ENCODE results near the gene TOR1AIP2.

Gene TOR1AIP2

DNA sequence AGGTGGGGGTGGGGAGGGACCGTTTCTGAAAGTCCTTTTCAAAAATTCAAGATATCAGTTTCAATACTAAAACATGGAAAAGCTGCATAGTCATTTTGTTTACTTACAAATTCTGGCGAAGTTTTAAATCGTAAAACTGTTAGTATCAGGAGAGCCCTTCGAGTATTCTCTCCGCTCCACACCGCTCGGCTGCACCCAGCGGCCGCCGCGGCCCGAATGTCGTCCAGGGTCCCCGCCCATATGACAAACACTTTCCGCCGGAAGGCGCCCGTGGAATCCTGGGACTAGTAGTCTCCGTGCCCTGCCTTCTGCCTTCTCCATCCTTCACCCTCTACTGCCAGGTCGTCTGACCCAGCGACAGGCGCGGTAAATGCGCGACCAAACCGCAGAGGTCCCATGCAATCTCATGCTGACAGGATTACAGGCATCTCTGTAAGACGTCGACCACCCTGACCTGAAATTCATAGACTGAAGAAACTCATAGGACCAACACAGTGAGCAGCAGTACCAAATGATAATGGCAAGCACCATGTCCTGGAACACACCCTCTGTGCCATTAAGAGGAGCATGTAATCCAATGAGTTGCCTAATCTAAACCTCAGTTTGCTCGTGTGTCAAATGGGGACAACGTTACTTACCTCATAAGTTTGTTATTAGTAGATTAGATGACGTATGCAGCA, at the start of gene TOR1AIP2:
TSS of gene TOR1AIP2 (minus strand) at position 218 of the 680 bp plus-strand sequence. CDS start 25,138 bp downstream, outside the sequence.
- peak; percentile 95 for DNase-seq

DNA sequence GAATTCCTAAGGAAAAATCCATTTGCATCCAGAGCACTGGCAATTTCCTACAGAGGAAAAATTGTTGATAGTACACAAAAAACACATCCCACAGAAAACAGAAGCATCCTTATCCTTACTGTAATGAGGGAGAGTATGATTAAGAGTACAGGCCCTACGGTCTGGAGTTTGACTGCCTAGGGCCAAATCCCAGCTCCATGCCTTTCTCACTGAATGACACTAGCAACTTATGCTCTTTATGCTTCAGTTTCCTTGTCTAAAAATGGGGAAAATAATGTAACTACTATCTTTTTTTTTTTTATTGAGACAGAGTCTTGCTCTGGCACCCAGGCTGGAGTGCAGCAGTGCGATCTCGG, 49.2 kb upstream of the TOR1AIP2 start:
- no peak for DNase-seq

DNA sequence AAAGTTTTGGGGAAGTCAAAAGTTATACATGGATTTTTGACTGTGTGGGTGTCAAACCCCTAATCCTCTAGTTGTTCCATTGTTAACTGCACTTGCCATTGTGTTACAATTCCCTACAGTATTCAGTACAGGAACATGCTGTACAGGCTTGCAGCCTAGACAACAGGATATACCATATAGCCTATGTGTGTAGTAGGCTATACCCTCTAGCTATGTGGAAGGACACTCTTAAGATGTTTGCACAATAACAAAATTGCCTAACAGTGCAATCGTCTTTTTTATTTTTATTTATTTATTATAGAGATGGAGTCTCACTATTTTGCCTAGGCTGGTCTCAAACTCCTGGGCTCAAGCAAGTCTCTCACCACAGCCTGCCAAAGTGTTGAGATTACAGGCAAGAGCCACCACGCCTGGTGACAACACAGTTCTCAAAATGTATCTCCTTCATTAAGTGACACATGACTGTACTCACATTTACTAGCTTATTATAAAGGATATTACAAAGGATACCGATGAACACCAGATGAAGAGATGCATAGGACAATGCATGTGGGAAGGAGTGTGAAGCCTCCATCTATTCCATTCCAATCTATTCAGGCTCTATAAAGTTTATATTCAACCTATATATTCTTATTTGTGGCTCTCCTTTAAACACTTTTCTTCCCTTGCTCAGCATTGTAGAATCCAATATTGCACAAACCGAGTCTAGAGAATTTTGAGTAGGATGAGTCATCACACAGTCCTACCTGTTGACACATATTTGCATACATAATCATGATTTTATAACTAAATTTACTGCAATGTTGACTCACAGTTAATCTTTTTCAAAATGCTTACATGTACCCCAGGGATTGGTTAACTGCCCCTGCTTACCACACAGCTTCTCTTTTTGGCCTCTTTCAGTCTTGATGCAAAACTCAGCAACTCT, 48.6 kb upstream of the TOR1AIP2 start:
- DNase-seq, result peak; percentile 7

GRCh38 chr1:179925302-179925701, 47.7 kb upstream of the TOR1AIP2 start:
- no peak for DNase-seq

DNA sequence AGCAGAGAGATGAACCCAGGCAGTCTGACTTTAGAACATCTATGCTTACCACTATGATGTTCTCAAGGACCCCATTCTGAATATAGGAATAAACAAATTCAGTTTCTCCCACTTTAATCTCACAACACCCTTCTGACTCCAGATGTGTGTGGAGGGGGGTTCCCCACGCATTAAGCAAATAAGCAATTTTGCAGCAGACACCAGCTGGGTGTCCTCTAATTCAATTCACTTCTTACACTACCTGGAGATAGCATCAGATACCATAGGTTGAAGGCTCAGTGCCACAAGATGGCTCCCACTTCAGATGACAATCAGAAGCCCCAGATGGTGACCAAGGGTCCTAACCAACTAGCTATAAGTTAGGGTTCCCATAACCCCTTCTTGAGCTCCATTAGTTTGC, 46.7 kb upstream of the TOR1AIP2 start:
- no peak for DNase-seq

DNA sequence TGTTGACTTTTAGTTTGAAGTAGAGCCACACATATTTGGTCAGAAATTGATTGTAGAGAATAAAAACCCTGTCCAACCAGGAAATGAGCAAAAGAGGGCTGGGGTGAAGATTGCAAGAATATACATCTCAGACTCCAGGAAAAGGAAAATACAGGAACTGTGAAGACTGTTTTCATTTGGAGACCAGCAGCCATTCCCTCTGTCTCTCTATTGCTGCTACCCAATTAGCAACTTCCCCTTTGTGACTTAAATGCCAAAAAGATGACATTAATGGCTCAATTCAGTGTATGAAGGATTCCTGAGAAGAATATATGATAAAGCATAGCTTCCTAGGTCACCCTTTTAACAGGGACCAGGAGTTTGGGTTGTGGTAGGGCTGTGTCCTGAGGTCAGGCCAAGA, 45.4 kb upstream of the TOR1AIP2 start:
- DNase-seq, result no peak

GRCh38 chr1:179921981-179922872, 44.6 kb upstream of the TOR1AIP2 start:
- no peak for DNase-seq

- DNase-seq, result no peak
These were observed 43.9 kb upstream of the TOR1AIP2 start for GRCh38 chr1:179921472-179921871.

GRCh38 chr1:179917601-179918429, 40.2 kb upstream of the TOR1AIP2 start:
- DNase-seq, result no peak

DNA sequence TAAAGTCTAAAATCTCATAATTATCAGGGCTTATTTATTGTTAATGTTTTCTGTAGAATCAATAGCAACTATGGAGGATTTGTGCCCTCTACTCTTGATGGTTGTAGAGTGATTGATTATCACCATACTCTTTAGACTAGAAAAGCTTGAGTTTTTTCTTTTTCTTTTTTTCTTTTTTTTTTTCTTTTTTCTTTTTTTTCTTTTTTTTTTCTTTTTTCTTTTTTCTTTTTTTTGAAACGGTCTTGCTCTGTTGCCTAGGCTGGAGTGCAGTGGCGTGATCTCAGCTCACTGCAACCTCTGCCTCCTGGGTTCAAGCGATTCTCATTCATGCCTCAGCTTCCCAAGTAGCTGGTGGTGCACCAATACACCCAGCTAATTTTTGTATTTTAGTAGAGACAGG, 34.2 kb upstream of the TOR1AIP2 start:
- DNase-seq, result no peak

DNA sequence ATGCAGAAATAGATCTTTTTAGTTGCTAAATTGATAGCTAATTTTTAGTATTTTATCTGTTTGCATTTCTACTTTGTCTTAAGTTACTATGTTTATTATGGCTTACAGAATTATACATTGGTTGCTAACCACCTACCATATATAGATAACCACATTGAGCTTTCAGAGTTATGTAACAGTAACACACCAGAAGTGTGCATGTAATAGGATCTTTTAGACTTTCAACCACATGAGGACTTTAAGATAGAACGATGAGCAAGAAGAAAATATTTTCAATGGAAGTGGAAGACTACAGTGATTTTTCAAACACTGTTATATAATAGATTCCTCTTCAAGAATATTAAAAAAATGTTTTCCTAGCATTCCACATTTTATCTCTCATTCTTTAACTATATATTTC, 33.3 kb upstream of the TOR1AIP2 start:
- DNase-seq, result no peak

DNA sequence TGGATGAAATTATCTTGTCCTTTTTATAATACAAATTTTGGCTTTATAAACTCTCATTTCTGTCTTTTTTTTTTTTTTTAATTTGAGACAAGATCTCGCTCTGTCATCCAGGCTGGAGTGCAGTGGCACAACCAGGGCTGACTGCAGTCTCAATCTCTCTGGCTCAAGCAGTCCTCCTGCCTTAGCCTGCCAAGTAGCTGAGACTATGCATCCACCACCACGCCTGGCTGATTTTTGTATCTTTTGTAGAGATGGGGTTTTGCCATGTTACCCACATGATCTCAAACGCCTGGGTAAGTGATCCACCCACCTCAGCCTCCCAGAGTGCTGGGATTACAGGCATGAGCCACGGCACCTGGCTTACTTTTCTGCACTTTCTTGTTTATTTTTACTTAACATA, 12.0 kb upstream of the TOR1AIP2 start:
- DNase-seq, result no peak

GRCh38 chr1:179888071-179888470, 10.5 kb upstream of the TOR1AIP2 start:
- no peak for DNase-seq

- peak; percentile 32 for DNase-seq
These were observed 6.1 kb upstream of the TOR1AIP2 start for GRCh38 chr1:179883745-179884138.

GRCh38 chr1:179883040-179883744, 5.6 kb upstream of the TOR1AIP2 start:
- DNase-seq, result no peak

DNA sequence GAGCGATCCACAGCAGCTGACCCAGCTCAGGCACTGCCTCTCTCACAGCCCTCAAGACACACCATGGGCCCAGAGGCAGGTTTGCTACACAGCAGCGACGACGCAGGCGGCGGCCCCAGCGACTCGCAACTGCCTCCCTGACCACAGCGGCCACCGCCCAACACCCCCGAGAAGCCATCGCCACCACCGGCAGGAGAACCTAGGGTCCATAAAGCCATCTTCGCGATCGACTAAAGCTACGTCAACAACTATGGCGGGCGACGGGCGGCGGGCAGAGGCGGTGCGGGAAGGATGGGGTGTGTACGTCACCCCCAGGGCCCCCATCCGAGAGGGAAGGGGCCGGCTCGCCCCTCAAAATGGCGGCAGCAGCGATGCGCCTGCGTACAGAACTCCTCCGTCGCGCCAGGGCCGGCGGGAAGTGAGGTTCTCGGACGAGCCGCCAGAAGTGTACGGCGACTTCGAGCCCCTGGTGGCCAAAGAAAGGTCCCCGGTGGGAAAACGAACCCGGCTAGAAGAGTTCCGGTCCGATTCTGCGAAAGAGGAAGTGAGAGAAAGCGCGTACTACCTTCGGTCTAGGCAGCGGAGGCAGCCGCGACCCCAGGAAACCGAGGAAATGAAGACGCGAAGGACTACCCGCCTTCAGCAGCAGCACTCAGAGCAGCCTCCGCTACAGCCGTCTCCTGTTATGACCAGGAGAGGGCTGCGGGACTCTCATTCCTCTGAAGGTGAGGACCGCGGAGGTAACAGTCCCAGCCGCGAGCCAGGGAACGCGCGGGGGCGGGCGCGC, 4.8 kb upstream of the TOR1AIP2 start, which contains the start of gene TOR1AIP1:
TSS of gene TOR1AIP1 (plus strand) at position 33 of the 787 bp plus-strand sequence. CDS start at position 251, 218 bp downstream.
- peak; percentile 99 for DNase-seq

DNA sequence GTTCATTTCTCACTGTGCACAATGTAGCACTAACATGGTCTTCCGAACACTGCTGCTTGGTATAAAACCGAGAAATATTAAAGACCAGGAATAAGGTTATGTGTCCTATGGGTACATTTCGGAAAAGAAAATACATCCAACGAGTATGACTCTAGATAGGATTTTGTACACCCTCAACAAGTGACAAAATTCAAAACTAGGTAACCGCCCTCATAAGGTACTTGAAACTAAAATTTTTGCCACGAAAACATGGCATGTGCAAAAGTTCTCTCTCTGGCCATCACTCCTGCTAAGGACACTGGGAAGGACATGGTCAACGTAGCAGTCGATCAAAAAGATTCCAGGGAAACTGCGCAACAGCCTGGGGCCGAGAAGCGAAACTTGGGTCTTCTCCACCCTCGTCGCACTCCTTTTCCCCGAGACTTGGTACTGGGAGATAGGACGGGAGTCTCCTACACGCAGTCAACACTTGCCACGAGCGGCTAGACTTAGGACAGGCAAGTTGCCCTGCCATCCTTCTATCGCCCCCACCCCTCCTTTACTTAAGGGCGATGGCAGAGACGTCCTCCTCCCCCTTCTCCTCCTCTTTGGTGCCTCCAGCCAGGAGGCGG, 4.1 kb upstream of the TOR1AIP2 start:
- DNase-seq, result no peak

- no peak for DNase-seq
These were observed 2.2 kb upstream of the TOR1AIP2 start for GRCh38 chr1:179879797-179880196.

DNA sequence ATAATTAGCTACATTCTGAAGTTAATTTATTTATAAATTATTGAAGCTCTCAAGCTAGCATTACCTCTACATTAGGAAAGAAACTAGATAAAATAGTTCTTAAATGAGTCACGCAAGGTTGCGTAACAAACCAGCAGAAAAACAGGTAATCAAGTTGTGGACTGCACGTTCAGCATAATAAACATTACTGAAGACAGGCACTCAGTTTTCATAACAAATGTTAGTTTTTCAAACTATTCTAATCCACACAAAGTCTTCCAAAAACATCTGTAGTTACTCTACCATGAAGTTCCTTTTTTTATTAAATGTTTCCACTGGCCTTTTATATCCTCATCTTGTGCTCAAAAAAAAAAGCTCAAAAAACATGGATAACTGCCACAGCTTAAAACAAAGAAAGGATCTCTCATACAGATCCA, 1.3 kb downstream of the TOR1AIP2 start:
- peak; percentile 30 for DNase-seq
